Prostate gland (tissue), 2 donors: ENCODE results near the gene ATP1A3. TPM values are rescaled to one million over a fixed set of nuclear protein-coding genes. Genes with fewer than 3 reads are reported as not detected.

Source experiments
- DNase-seq: peaks from one replicate; pipeline ENCODE4 v3.0.0-alpha.2; 2019; ENCODE audit warnings: low spot score
- H3K27ac ChIP-seq, 2 donors: fragments of 200-600 bp; sonication (generic); 2 replicates each; pipeline ENCODE4 v1.5.1; 2017 to 2019
- H3K27me3 ChIP-seq: fragments of 200-600 bp; sonication (generic); replicated peaks from 2 replicates; pipeline ENCODE4 v1.5.1; 2019; ENCODE audit not compliant: insufficient read depth
- H3K36me3 ChIP-seq, 2 donors: fragments of 200-600 bp; sonication (generic); 1 replicate in 1 of 2; 2 replicates in 1 of 2; pipeline versions ENCODE4 v1.5.1 to v1.8.1; 2017 to 2019
- H3K4me1 ChIP-seq: fragments of 200-600 bp; sonication (generic); replicated peaks from 2 replicates; pipeline ENCODE4 v1.5.1; 2019
- H3K4me3 ChIP-seq, 2 donors: fragments of 200-600 bp; sonication (generic); 2 replicates each; pipeline ENCODE4 v1.5.1; 2017 to 2019
- H3K9me3 ChIP-seq: fragments of 200-600 bp; sonication (generic); 2 replicates; pipeline ENCODE4 v1.5.1; 2017
- POLR2A ChIP-seq: fragments of 450-650 bp; IDR thresholded peaks from one replicate; pipeline ENCODE4 v1.6.1; 2016; ENCODE audit warnings: antibody characterized with exemption, mild to moderate bottlenecking
- POLR2AphosphoS5 ChIP-seq: sonication (generic); formaldehyde crosslinking; IDR thresholded peaks from one replicate; pipeline ENCODE4 v1.6.1; 2017; ENCODE audit warnings: antibody characterized with exemption
- whole genome bisulfite sequencing: methylation state at CpG from one replicate; pipeline ENCODE4 v1.1.5; 2018; 5-methylcytosine and 5-hydroxymethylcytosine counted together
- intact Hi-C: fragments of 100-400 bp; cut with DNase I; formaldehyde crosslinking; loops from one replicate; pipeline ENCODE4 v1.14.2; 2022
- total RNA-seq, 2 donors: library from RNA; depleted of rRNA; stranded (reverse); fragments of >200 nt; gene quantifications; one replicate each; pipeline ENCODE4 v1.1.0, GENCODE V29; 2016
- TF ChIP-seq, protein P1 (sequence below), 4 experiments: fragments of 200-600 bp in 2 of 4; fragments of 450-650 bp in 2 of 4; sonication (generic) in 2 of 4; IDR thresholded peaks; 1 replicate in 3 of 4; 2 replicates in 1 of 4; pipeline ENCODE4 v1.5.1; 2016 to 2019; ENCODE audit warnings: antibody characterized with exemption in 4 of 4, mild to moderate bottlenecking in 2 of 4, moderate library complexity in 2 of 4

Gene ATP1A3
- total RNA-seq, 2 donors from 2014 or later = 0.27 to 3.7 TPM

DNA sequence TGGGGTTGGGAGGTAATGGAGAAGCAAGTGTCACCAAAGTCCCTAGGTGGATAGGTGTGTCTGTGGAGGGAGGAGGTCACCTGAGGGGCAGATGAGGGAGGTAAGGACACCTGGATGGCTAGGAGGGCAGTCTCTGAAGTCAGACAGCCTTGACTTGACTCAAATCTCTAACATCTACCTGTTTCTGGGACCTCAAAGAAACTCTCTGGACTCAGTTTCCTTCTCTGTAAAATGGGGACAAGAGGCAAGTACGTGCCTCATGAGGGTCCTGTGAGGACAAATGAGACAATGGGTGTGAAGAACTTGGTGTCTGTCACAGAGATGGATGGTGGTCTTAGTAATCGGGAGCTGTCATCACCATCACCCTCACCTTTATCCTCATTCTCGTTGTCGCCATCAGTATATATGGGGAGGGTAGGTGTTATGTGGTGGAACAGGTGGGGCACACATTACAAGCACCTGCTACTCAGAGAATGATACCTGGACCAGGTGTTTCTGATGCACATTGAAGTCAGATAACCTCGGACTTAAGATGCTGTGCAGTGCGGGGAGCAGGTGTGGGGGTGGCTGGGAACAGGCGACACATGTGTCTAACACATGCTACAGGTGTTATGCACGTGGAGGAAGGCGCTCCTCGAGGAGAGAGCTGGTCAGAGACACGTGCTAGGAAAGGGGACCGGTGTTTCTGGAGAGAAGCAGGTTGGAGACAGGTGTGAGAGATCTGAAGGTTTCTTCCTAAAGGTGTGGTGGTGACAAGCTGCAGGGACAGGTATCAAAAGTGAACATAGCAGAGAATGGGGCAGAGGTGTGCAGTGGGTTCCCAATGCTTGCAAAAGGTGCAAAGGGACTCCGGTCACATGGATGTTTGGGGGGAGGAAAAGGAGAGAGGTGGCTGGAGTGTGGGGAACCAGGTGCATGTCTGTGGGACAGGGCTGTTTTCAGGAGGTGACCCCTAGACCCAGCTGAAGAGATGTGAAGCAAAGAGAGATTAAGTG, 69.6 kb downstream of the ATP1A3 start:
- Histone ChIP-seq H3K4me3 (no peak overlapping the region), H3K27ac (no peak overlapping the region), H3K4me1 (no peaks in the 10 kb centered on the region), H3K9me3 (no peaks in the 10 kb centered on the region), H3K36me3 (no peaks in the 10 kb centered on the region), H3K27me3 (peaks cover 11% of the 10 kb centered on the region)
- intact Hi-C loops = no loop called here
- DNase-seq = no peak
- 38% methylated on average over 13 of the region's 13 CpGs for WGBS
- TF ChIP-seq, protein P1, sequence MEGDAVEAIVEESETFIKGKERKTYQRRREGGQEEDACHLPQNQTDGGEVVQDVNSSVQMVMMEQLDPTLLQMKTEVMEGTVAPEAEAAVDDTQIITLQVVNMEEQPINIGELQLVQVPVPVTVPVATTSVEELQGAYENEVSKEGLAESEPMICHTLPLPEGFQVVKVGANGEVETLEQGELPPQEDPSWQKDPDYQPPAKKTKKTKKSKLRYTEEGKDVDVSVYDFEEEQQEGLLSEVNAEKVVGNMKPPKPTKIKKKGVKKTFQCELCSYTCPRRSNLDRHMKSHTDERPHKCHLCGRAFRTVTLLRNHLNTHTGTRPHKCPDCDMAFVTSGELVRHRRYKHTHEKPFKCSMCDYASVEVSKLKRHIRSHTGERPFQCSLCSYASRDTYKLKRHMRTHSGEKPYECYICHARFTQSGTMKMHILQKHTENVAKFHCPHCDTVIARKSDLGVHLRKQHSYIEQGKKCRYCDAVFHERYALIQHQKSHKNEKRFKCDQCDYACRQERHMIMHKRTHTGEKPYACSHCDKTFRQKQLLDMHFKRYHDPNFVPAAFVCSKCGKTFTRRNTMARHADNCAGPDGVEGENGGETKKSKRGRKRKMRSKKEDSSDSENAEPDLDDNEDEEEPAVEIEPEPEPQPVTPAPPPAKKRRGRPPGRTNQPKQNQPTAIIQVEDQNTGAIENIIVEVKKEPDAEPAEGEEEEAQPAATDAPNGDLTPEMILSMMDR (IDR thresholded peaks at IDR 0.05) = no peak
- no peak for TF ChIP-seq POLR2A
- TF ChIP-seq POLR2AphosphoS5 = no peak

DNA sequence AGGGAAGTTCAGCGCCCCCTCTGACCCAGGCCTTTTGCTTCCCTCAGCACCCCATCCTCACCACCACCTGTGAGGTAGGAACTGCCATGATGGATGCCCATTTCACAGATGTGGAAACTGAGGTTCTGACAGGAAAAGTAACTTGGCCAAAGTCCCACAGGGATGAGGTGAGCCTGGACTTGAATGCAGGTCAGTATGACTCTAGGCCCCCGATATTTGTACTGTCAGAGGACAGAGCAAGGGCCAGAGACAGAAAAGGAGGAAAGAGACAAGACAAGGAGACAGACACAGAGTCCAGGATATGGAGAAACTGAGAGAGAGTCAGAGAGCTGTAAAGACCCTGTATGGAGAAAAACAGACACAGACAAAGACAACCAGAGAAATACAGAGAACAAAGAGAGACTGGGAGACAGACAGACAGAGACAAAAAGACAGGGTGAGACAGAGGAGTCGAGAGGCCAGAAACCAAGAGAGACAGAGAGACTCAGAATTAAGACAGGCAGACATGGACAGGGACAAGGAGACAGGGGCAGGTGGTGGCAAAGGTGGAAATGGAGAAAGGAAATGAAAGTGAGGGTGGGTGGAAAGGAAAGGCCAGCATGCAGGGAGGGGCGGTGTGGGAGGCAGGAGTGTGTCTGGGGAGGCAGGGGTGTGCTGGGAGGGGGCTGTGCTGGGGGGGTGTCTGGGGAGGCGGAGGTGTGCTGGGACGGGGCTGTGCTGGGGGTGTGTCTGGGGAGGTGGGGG, 70.8 kb downstream of the ATP1A3 start:
- Histone ChIP-seq H3K27me3 (peaks cover 9% of the 10 kb centered on the region), H3K9me3 (no peaks in the 10 kb centered on the region), H3K4me3 (no peak overlapping the region), H3K27ac (no peak overlapping the region), H3K36me3 (no peaks in the 10 kb centered on the region), H3K4me1 (no peaks in the 10 kb centered on the region)
- DNase-seq = no peak
- no peak for TF ChIP-seq POLR2A
- TF ChIP-seq, protein P1 (IDR thresholded peaks at IDR 0.05) = no peak
- no peak for TF ChIP-seq POLR2AphosphoS5
- intact Hi-C loops = no loop called here
- 45% methylated on average over 3 of the region's 6 CpGs for WGBS

DNA sequence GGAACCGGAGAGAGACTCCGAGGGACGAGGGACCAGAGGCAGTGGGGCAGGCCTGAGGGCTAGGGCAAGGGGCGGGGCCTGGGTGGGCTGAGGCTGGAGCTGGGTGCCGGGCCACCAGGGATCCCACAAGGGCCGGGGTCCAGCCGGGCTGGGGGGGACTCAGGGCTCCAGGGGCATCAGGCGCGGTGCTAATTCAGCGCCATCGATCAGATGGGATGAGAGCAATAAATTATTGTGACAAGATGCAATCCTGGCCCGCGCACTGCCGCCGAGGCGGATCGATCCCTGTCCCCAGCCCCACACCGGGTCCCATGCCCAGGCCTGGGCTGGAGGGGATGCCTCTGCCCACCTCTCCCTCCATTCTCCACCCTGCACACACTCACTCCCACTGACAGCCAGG, 71.4 kb downstream of the ATP1A3 start:
- no peak for DNase-seq
- peaks cover 9% of the 10 kb centered on the region for H3K27me3 ChIP-seq
- 14% methylated on average over 18 of the region's 18 CpGs for WGBS

DNA sequence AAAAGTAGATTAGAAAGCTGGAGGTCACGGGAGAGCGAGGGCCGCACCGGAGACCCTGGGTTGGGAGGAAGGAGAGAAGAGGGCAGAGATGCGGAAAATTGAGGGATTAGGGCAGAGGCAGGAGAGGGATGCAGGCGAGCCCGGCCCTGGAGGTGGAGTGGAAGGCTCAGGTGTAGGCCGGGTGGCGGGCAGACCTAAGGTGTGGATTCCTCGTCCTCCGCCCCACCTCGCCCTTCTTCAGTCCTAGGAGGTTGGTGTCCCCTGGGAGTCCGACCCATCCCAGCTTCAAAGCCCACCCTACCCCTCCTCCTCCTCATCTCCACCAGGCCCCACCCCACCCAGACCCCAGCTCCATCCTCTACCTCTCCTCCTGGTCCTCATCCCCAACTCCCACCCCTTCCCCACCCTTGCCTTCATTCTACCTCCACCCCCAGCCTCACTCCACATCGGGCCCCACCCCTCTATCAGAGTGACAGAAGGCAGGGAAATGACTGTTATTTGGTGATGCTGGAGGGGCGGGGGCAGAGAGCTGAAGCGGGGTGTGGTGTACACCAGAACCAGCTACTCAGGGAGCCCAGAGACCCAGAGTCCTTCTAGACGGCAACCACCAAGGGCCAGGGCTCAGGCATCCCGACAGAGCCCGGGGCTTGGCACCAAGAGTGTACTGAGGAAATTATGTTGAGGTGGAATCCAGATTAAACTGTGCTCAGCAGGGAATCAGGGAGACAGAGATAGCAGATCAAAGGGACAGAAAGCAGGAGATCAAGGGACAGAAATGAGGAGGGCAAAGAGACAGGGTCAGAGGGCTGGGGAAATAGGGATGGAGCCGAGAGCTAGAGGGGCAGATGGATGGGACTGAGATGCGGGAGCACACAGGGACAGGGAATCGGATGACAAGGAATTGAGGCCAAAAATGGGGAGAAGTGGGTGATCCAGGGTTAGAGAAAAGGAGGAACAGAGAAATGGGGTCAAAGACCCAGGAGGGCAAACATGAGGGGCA, 72.2 kb downstream of the ATP1A3 start:
- TF ChIP-seq POLR2AphosphoS5 (no peak), POLR2A (no peak)
- TF ChIP-seq, protein P1 (IDR thresholded peaks at IDR 0.05) = no peak
- intact Hi-C loops = no loop called here

More for the DNA sequence above, 71.4 kb downstream of the ATP1A3 start:
- no peaks in the 10 kb centered on the region for H3K9me3 ChIP-seq
- H3K4me3 ChIP-seq = no peak overlapping the region
- H3K27ac ChIP-seq = no peak overlapping the region
- no peaks in the 10 kb centered on the region for H3K36me3 ChIP-seq
- intact Hi-C loops = no loop called here
- TF ChIP-seq POLR2A (no peak), POLR2AphosphoS5 (no peak)
- TF ChIP-seq, protein P1 (IDR thresholded peaks at IDR 0.05) = no peak
- H3K4me1 ChIP-seq = no peaks in the 10 kb centered on the region

More for the DNA sequence above, 72.2 kb downstream of the ATP1A3 start:
- no peak overlapping the region for H3K4me3 ChIP-seq
- no peak overlapping the region for H3K27ac ChIP-seq
- H3K27me3 ChIP-seq = peaks cover 9% of the 10 kb centered on the region
- no peaks in the 10 kb centered on the region for H3K9me3 ChIP-seq
- H3K4me1 ChIP-seq = no peaks in the 10 kb centered on the region
- 28% methylated on average over 22 of the region's 22 CpGs for WGBS
- no peaks in the 10 kb centered on the region for H3K36me3 ChIP-seq
- no peak for DNase-seq
